Osteoblast (primary cell): ENCODE data around the gene QRICH1. TPM values are rescaled to one million over a fixed set of nuclear protein-coding genes. Genes with fewer than 3 reads are reported as not detected.
A peak's percentile ranks its signal among the peaks of the same experiment; 100 is the strongest.

Experiments
- DNase-seq: peaks from one replicate; pipeline ENCODE4 v3.0.0; 2011; ENCODE audit warnings: low spot score, mixed read lengths; ENCODE audit not compliant: insufficient read length; ENCODE audit errors: missing footprints
- H2AFZ ChIP-seq: 2 replicates; pipeline ENCODE4 v1.6.0; 2011; ENCODE audit warnings: mild to moderate bottlenecking, low read length
- H3K27ac ChIP-seq: 2 replicates; pipeline ENCODE4 v1.5.1; 2011; ENCODE audit warnings: mild to moderate bottlenecking, low read depth, low read length, moderate library complexity
- H3K27me3 ChIP-seq: 2 replicates; pipeline ENCODE4 v1.6.0; 2012; ENCODE audit warnings: mild to moderate bottlenecking, control low read depth, inconsistent platforms, low read length, moderate library complexity; ENCODE audit not compliant: insufficient read depth
- H3K36me3 ChIP-seq: 2 replicates; pipeline ENCODE4 v1.5.1; 2011; ENCODE audit warnings: mild to moderate bottlenecking, low read length, control low read depth, moderate library complexity; ENCODE audit not compliant: insufficient read depth
- H3K4me1 ChIP-seq: 2 replicates; pipeline ENCODE4 v1.5.1; 2011; ENCODE audit warnings: mild to moderate bottlenecking, low read length, control low read depth, moderate library complexity; ENCODE audit not compliant: insufficient read depth
- H3K4me2 ChIP-seq: 2 replicates; pipeline ENCODE4 v1.6.0; 2011; ENCODE audit warnings: mild to moderate bottlenecking, low read length; ENCODE audit not compliant: insufficient read depth
- H3K4me3 ChIP-seq: fragments of 200-600 bp; sonication (generic); 3 replicates; pipeline ENCODE4 v1.5.1; 2012; ENCODE audit warnings: mild to moderate bottlenecking, low read length, inconsistent platforms; ENCODE audit not compliant: insufficient read depth
- H3K79me2 ChIP-seq: 2 replicates; pipeline ENCODE4 v1.6.0; 2012; ENCODE audit warnings: mild to moderate bottlenecking, low read length, control low read depth, inconsistent platforms; ENCODE audit not compliant: insufficient read depth
- H3K9me3 ChIP-seq: 2 replicates; pipeline ENCODE4 v1.5.1; 2011; ENCODE audit warnings: low read depth, low read length, control low read depth
- H4K20me1 ChIP-seq: 2 replicates; pipeline ENCODE4 v1.6.0; 2012; ENCODE audit warnings: mild to moderate bottlenecking, low read length, control low read depth; ENCODE audit not compliant: insufficient read depth
- CTCF ChIP-seq: IDR thresholded peaks from 2 replicates; pipeline ENCODE4 v1.5.1; 2011; ENCODE audit warnings: mild to moderate bottlenecking, low read depth, low read length, moderate library complexity; ENCODE audit errors: extremely low read depth
- total RNA-seq: library from RNA; depleted of rRNA; stranded (reverse); fragments of >200 nt; gene quantifications from 2 replicates; pipeline ENCODE4 v1.2.3, GENCODE V29; 2012

The QRICH1 gene
- total RNA-seq, 1 donor: 167 TPM

GRCh38 chr3:49027634-49028033, 66.2 kb downstream of the QRICH1 start:
- no peaks in the 10 kb centered on the region for H3K9me3 ChIP-seq
- H3K79me2 ChIP-seq: peaks cover 62% of the 10 kb centered on the region
- no peak for DNase-seq
- peaks cover 37% of the 10 kb centered on the region for H3K4me1 ChIP-seq
- H3K4me2 ChIP-seq: peak overlapping the region; percentile 89
- H3K27me3 ChIP-seq: no peaks in the 10 kb centered on the region
- peaks cover 74% of the 10 kb centered on the region for H3K36me3 ChIP-seq
- H4K20me1 ChIP-seq: peaks cover 19% of the 10 kb centered on the region
- H2AFZ ChIP-seq: no peak overlapping the region
- H3K27ac ChIP-seq: no peak overlapping the region
- no peak for TF ChIP-seq CTCF
- H3K4me3 ChIP-seq: peak overlapping the region; percentile 5

GRCh38 chr3:49026536-49026935, 67.3 kb downstream of the QRICH1 start:
- Histone ChIP-seq H3K9me3 (no peaks in the 10 kb centered on the region), H2AFZ (no peak overlapping the region), H3K79me2 (peaks cover 68% of the 10 kb centered on the region), H3K4me1 (peaks cover 38% of the 10 kb centered on the region), H3K27me3 (no peaks in the 10 kb centered on the region), H3K36me3 (peaks cover 63% of the 10 kb centered on the region), H4K20me1 (peaks cover 22% of the 10 kb centered on the region), H3K4me2 (no peak overlapping the region), H3K27ac (no peak overlapping the region), H3K4me3 (no peak overlapping the region)
- DNase-seq: peak; percentile 64
- no peak for TF ChIP-seq CTCF

GRCh38 chr3:49025793-49026520, 67.9 kb downstream of the QRICH1 start:
- no peaks in the 10 kb centered on the region for H3K27me3 ChIP-seq
- no peaks in the 10 kb centered on the region for H3K9me3 ChIP-seq
- peaks cover 38% of the 10 kb centered on the region for H3K4me1 ChIP-seq
- peaks cover 71% of the 10 kb centered on the region for H3K79me2 ChIP-seq
- DNase-seq: no peak
- H3K4me2 ChIP-seq: no peak overlapping the region
- H3K4me3 ChIP-seq: no peak overlapping the region
- H3K36me3 ChIP-seq: peaks cover 59% of the 10 kb centered on the region
- no peak for TF ChIP-seq CTCF
- no peak overlapping the region for H2AFZ ChIP-seq
- peak overlapping the region; percentile 18 for H3K27ac ChIP-seq
- peaks cover 22% of the 10 kb centered on the region for H4K20me1 ChIP-seq

- Histone ChIP-seq H3K36me3 (peaks cover 54% of the 10 kb centered on the region), H3K27ac (peak overlapping the region; percentile 18), H3K4me2 (no peak overlapping the region), H3K4me1 (peaks cover 41% of the 10 kb centered on the region), H4K20me1 (peaks cover 22% of the 10 kb centered on the region), H3K27me3 (no peaks in the 10 kb centered on the region), H2AFZ (no peak overlapping the region), H3K9me3 (no peaks in the 10 kb centered on the region), H3K79me2 (peaks cover 79% of the 10 kb centered on the region), H3K4me3 (no peak overlapping the region)
- peak; percentile 59 for DNase-seq
- no peak for TF ChIP-seq CTCF
Observed at GRCh38 chr3:49025005-49025792, 68.7 kb downstream of the QRICH1 start.
